Superior temporal gyrus (tissue), 1 donor: ENCODE measurements around the gene RAB3IP.
A peak's percentile ranks its signal among the peaks of the same experiment; 100 is the strongest.
"Not testable (repeated sequence)": the region's sequence is repeated elsewhere in the genome, so short reads cannot be mapped to it uniquely, and the experiment has no call there.

Experiments used
- DNase-seq: peaks from one replicate; pipeline ENCODE4 v3.0.0-alpha.2; 2016; ENCODE audit errors: extremely low spot score

The RAB3IP gene

DNA sequence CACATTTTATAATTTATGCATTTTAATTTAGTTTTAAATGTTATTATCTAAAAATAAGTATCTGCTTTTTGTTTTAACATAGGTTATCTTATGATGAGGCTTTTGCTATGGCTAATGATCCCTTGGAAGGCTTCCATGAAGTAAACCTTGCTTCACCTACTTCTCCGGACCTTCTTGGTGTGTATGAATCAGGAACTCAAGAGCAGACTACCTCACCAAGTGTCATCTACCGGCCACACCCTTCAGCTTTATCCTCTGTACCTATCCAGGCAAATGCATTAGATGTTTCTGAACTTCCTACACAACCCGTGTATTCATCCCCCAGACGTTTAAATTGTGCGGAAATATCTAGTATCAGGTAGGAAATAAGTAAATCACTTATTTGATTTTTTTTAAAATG is 16.6 kb downstream of the RAB3IP start:
- DNase-seq = no peak

DNA sequence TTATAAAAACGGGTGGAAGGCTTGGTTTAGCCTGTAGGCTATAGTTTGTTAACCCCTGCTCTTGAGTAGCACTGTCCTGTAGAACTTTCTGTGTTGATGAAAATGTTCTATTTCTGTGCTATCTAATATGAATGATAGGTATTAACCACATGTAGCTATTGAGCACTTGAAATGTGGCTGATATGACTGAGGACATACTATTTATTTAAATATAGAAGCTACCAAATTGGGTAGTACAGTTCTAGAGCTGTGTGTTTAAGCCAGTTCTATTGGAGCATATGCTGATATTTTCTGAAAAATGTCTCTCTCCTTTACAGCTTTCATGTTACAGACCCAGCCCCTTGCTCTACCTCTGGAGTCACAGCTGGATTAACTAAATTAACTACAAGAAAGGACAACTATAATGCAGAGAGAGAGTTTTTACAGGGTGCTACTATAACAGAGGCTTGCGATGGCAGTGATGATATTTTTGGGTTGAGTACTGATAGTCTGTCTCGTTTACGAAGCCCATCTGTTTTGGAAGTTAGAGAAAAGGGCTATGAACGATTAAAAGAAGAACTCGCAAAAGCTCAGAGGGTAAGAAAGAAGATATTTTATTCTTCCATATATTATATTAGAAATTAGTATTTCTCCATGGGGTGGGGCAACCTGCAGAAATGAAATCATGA is 17.6 kb downstream of the RAB3IP start:
- DNase-seq = no peak

DNA sequence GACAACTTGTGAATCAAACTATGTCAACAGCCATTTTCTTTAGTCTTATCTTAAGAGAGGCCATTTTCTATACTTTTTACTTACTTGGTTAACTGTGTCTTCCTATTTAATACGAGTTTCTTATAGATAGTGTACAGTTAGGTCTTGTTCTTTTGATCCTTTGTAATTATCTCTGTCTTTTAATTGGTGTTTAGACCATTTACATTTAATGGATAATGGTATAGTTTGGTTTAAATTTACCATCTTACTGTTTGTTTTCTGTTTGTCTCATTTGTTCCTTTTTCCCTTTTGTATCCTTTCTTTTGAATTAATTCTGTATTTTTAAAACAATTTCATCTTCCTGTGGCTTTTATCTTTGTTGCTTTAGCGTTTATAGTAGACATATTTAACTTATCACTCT is 19.4 kb downstream of the RAB3IP start:
- DNase-seq = no peak

DNA sequence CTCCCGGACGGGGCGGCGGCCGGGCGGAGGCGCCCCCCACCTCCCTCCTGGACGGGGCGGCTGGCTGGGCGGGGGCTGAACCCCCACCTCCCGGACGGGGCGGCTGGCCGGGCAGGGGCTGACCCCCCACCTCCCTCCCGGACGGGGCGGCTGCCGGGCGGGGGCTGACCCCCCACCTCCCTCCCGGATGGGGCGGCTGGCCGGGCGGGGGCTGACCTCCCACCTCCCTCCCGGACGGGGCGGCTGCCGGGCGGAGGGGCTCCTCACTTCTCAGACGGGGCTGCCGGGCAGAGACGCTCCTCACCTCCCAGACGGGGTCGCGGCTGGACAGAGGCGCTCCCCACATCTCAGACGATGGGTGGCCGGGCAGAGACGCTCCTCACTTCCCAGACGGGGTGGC is 20.9 kb downstream of the RAB3IP start:
- DNase-seq = not testable (repeated sequence)

DNA sequence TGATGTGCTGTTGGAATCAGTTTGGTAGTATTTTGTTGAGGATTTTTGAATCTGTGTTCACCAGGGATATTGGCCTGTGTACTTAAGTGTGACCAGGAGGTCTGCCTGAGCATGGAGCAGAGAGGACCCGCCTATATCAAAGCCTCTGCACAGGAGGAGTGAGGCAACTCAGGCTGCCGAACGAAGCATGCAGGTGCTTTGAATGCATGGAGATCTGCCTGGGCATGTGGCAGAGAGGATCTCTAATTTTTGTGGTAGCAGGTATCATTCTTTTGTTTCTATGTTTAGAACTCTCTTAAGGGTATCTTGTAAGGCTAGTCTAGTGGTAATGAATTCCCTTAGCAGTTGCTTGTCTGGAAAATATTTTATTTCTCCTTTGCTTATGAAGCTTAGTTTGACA is 26.9 kb downstream of the RAB3IP start:
- no peak for DNase-seq

DNA sequence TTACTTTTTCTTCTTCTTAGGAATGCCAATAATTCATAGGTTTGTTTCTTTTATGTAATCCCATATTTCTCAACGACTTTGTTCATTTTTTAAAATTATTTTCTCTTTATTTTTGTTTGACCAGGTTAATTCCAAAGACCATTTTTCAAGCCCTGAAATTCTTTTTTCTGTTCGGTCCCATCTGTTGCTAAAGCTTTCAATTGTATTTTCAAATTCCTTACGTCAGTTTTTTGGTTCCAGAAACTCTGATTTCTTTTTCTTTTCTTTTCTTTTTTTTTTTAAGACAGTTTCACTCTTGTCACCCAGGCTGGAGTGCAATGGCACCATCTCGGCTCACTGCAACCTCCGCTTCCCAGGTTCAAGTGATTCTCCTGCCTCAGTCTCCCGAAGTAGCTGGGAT is 27.6 kb downstream of the RAB3IP start:
- DNase-seq = no peak

DNA sequence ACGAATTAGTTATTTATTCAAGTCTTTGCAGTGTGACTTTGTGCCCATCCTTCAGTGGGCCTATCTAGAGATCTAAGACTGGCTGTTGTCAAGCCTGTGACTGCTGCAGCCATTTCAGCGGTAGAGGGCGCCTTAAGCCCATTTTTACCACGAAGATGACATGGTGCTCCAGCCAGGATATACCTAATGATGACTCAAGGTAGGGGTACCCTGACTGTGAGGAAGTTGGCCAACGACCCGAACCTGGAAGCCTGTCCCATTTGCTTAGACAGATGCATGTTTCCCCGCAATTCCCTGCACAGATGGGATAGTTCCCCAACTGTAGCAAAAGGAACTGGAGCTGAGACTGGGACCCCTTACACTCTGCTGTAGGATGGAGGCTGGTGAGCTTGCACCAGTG is 41.3 kb downstream of the RAB3IP start:
- DNase-seq = no peak

DNA sequence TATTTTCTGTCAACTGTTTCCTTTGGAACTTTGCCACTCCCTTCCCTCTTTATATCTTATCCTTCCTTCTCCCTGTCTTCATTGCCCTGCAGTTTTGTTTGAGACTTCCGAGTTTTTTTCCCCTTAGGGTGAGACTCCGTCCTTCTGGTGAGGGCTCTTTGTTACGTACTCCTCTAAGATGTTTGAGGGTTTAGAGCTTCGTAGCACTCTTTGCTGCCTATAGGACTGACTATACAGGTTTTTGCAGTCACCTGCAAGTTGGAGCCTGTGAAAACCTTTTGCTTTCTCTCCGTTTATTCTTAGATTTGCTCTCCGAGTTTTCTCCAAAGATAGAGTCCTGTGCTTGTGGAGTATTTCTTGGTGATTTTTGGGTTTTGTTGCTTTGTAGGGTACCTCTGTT is 44.7 kb downstream of the RAB3IP start:
- DNase-seq = no peak

DNA sequence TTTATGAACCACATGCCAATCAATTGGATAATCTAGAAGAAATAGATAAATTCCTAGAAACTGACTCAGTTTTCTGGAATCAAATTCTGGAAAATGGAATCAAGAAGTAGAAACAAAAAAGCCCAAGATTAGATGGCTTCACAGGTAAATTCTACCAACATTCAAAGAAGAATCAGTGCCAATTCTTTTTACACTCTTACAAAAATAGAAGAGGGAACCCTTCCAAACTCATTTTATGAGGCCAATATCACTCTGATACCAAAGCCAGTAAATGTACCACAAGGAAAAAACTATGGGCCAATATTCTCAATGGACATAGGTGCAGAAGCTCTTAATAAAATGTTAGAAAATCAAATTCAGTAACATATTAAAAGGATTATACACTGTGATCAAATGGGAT is 50.7 kb downstream of the RAB3IP start:
- no peak for DNase-seq

DNA sequence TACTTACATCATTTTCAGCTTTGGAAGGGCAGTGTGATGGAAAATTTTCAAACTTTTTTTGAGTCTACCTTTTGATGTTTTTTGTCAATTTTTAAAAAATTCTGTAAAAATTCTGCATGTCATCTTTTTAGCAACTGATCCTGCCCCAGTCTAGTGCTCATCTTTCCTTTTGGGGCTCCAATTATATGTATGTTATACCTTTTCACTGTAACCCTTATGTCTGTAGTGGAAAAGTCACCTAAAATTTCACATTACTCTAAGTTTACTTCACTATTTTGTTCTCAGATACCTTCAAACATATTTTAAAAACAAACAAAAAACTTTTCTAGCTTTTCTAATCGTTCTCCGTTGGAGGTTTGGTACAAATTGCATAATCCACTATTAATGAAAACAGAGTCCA is 53.9 kb downstream of the RAB3IP start:
- DNase-seq = no peak

DNA sequence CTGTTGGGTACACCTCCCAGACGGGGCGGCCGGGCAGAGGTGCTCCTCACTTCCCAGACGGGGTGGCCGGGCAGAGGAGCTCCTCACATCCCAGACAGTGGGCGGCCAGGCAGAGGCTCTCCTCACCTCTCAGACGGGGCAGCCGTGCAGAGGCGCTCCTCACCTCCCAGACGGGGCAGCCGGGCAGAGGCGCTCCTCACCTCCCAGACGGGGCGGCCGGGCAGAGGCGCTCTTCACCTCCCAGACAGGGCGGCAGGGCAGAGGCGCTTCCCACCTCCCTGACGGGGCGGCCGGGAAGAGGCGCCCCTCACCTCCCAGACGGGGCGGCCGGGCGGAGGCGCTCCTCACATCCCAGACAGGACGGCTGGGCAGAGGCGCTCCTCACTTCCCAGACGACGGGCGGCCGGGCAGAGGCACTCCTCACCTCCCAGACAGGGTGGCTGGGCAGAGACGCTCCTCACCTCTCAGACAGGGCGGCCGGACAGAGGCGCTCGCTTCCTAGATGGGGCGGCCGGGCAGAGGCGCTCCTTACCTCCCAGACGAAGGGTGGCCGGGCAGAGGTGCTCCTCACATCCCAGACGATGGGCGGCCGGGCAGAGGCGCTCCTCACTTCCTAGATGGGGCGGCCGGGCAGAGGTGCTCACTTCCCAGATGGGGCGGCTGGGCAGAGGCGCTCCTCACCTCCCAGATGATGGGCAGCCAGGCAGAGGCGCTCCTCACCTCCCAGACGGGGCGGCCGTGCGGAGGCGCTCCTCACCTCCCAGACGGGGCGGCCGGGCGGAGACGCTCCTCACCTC is 68.6 kb downstream of the RAB3IP start:
- DNase-seq = not testable (repeated sequence)

DNA sequence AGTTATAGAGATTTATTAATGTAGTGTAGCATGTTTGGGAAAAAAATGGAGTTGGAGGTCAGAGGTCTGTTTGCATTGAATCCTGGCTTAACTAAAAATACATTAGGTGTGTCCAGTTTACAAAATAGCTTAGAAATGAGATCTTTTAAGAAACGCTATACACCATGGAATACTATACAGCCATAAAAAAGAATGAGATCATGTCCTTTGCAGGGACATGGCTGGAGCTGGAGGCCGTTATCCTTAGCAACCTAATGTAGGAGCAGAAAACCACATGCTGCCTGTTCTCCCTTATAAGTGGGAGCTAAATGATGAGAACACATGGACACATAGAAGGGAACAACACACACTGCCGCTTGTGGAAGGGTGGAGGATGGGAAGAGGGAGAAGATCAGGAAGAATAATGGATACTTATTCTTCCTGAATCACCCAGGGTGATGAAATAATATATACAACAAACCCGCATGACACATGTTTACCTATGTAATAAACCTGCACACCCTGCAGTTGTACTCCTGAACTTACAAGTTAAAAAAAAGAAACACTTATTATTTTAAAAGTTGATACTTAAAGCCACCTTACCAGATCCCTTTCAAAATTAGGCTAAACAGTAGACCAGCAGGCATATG is 72.3 kb downstream of the RAB3IP start:
- no peak for DNase-seq

DNA sequence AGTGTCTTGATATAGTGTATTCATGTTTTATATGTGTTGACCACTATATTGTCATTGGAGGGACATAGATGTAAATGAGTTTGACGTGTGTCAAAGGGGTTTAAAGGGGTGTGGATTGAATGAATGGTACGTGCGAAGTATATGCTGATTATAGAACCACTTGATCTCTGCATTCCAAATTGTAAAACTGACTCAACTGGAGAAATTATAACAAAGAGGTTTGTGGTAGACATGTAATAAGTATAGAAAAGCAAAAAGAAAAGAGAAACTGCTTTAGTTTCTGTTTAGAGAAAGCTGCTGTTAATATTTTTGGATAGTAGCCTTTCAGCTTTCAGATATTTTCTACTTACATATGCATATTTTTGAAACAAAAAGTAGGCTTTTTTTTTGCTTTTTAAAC is 77.4 kb downstream of the RAB3IP start:
- no peak for DNase-seq

DNA sequence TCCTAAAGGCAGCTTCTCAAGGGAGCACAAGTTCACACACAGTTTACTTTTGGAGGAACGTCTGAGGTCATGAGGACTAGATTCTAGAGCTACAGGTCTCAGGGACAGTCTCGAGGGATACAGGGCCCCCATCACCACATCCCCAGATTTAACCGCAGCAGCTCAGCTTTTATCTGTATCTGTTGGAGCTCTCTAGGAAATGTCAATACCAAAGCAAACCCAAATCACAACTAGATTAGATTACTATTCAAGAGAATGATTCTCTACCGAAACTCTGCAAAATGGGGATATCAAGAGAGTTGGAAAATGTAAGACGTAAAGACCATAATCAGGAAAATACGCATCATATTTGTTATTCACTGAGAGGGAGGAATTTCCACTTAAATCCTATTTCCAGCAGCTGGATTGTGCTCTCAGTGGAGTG is 82.4 kb downstream of the RAB3IP start:
- no peak for DNase-seq

DNA sequence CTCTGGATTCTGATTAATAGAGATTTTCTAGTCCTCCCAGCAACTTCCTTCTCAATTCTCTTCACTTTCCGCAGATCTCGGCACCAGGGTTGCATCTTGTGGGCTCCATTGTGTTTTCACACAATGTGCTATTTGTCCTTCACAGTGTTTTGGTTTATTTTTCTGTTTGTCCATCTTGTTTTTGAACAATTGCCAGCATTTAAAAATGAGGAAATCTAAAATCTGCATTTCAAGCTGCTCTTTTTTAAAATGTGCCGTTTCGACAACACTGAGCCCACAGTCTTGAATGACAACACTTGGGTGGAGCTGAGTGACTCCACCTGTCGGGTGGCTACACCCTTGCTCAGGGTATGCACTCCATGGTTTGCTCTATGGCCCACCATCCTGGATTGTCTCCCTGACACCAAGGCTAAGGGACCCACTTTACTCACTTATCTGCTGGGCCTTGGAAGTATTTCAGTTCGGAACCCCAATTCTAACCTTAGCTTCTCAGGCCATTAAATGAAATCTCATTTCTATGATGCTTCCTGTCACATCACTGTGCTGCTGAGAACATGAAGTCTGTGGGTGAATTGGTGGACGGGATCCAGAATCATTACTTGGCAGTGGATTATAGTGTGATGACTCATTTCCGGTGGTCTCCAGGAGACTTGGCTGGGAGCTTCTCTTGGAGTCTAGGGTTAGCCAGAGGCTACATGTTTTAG is 82.9 kb downstream of the RAB3IP start:
- DNase-seq = peak; percentile 75

DNA sequence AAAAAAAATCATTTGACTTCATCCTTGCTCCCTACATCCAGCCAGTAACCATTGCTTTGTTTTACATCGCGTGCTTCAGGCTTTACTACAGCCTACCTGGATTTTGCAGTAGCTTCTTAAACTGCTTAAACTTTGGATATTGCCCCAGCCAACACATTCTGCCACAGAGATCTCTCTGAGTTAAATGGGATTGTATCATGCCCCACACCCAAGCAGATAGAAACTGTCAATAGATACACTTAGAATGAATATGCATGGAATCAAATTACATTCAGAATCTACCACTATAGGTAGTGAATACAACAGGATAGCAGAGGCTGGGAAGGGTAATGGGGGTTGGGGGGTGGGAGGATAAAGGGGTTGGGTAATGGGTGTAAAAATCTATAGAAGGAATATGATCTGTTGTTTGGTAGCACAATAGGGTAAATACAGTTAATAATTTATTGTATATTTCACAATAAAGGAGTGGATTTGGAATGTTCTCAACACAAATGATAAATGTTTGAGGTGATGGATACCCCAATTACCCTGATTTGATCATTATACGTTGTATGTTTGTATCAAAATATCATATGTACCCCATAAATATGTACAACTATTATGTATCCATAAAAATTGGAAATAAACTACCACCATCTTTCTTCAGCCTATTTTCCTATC is 83.7 kb downstream of the RAB3IP start:
- no peak for DNase-seq

DNA sequence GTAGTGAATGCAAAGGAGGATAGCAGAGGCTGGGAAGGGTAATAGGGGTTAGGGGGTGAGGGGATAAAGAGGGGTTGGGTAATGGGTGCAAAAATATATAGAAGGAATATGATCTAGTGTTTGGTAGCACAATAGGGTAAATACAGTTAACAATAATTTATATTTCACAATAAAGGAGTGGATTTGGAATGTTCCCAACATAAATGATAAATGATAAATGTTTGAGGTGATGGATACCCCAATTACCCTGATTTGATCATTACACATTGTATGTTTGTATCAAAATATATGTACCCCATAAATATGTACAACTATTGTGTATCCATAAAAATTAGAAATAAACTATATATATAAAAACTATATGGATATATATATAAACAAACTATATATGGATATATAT is 85.4 kb downstream of the RAB3IP start:
- no peak for DNase-seq

DNA sequence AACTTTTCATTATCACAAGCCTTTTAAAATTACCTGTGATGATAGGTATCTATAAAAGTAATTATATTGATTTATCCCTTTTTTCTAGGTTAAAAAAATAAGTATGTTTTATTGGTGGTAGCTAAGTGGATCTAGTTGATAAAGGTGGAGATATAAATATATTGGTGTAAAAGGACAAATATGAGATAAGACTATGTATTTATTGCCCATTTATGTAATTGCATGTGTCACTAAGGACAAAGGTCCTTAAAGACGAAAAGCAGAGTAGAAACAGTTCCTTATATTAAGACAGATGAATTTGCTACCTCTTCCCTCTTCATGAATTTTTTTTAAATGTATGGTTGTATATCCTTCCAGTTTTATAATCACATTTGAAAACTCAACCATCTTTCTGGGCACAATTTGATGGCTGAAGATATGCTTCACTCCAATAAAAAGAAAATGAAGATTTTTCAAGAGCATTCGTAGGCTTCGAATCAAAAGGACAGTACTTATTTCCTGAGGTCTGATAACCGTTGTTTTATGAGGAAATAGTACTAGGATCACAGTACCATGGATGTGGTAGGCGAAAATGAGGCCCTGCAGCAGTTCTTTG is 86.4 kb downstream of the RAB3IP start, which contains the start of gene MYRFL:
Gene MYRFL, plus strand, starts transcription at position 262 of the 595 bp plus-strand sequence. Its CDS starts 291 bp downstream, at position 553.
- no peak for DNase-seq

DNA sequence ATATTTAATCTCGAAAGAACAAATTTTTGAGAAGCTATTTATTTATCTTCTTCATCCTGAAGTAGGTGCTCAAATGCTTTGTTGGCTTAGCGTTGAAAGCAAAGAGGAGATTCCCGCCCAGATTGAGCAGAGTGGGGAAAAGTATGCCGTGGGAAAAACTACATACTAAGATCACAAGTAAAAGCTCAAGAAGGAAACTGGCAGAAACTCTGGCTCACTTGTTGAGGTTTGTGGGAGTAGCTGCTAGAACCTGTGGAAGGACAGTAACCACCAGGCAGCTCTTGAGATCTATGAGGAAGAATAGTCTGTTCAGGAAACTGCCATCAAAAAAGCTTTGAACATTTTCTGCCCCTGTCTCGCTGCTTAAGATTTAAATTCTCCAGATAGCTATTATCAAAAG is 90.2 kb downstream of the RAB3IP start:
- DNase-seq = no peak

DNA sequence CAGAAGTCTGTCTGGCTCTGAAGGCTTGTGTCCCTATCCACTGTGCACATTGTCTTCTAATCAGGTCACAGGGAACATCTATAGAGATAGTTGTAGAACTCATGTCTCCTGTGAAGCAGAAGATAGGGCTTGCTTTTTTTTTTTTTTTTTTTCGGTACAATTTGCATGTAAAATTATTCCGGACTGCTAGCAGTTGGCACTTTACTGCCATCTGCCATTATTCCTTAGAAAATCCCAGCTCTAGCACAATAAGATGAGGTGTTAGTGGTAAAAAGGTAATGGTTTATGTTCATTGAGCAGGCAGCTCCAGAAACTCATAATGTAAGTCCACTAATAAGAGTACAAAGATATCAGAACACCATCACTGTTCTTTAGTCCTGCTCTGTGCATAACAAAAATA is 95.0 kb downstream of the RAB3IP start:
- no peak for DNase-seq

DNA sequence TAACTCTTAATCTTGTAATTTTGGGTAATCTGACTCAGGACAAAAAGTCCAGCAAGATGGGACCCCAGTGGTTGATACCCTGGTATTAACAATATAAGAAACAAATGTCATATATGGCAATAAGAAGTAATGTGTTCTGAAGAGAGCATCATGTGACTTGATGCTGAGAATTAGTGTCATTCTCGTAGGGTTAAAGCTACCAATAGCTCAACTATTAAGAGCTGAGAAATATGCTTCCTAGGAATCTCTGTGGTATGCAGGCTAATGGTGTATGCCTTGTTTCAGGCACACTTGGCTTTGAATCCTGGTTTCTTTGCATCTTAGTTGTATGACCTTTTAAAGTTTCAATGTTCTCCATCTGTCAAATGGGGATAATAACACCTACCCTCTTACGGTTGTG is 95.5 kb downstream of the RAB3IP start:
- DNase-seq = no peak
